Sigmoid colon (tissue), 4 donors: Measurements from ENCODE around the gene PDE6G.
"Not testable (repeated sequence)": the region's sequence is repeated elsewhere in the genome, so short reads cannot be mapped to it uniquely, and the experiment has no call there.

ENCODE experiments used
- EP300 ChIP-seq, 4 donors: sonication (generic); formaldehyde crosslinking; IDR thresholded peaks; one replicate each; pipeline ENCODE4 v1.6.1; 2017; ENCODE audit warnings: antibody characterized with exemption in 4 of 4
- POLR2A ChIP-seq, 2 donors: fragments of 450-650 bp; IDR thresholded peaks; one replicate each; pipeline ENCODE4 v1.6.1; 2016; ENCODE audit warnings: antibody characterized with exemption in 2 of 2, mild to moderate bottlenecking in 2 of 2, moderate library complexity in 2 of 2
- TF ChIP-seq, protein P1 (sequence below), 4 experiments: fragments of 450-650 bp in 3 of 4; fragments of 200-600 bp in 1 of 4; IDR thresholded peaks; one replicate each; pipeline ENCODE4 v1.5.1; 2016 to 2019; ENCODE audit warnings: antibody characterized with exemption in 4 of 4, mild to moderate bottlenecking in 3 of 4, moderate library complexity in 2 of 4

DNA sequence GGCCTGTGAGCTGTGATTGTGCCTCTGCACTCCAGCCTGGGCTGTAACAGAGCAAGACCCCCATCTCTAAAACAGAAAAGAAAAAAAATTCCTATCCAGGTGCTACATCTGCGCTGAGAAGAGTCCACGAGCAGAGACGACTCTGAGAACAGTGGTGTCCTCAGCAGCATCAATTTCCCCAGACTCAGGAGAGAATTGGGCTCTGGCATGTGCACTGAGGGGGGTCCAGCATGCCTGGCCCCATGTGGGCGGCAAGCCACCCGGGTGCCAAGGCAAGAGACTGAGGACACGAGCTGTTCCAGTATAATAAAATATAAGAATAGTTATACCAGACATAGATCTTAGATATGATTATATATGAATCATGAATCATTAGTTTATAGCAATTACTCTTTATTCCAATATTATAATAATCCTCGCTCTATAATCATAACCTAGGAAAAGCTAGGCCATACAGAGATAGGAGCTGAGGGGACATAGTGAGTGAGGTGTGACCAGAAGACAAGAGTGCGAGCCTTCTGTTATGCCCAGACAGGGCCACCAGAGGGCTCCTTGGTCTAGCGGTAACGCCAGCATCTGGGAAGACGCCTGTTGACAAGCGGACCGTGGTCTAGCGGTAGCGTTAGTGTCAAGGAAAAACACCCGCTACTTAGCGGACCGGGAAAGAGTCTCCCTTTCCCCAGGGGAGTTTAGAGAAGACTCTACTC is 19.3 kb upstream of the PDE6G start:
- TF ChIP-seq, protein P1, sequence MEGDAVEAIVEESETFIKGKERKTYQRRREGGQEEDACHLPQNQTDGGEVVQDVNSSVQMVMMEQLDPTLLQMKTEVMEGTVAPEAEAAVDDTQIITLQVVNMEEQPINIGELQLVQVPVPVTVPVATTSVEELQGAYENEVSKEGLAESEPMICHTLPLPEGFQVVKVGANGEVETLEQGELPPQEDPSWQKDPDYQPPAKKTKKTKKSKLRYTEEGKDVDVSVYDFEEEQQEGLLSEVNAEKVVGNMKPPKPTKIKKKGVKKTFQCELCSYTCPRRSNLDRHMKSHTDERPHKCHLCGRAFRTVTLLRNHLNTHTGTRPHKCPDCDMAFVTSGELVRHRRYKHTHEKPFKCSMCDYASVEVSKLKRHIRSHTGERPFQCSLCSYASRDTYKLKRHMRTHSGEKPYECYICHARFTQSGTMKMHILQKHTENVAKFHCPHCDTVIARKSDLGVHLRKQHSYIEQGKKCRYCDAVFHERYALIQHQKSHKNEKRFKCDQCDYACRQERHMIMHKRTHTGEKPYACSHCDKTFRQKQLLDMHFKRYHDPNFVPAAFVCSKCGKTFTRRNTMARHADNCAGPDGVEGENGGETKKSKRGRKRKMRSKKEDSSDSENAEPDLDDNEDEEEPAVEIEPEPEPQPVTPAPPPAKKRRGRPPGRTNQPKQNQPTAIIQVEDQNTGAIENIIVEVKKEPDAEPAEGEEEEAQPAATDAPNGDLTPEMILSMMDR (IDR thresholded peaks at IDR 0.05) = peak in 3 of 4 experiments; percentile 53 to 72 (median 58)
- TF ChIP-seq POLR2A, EP300 (IDR thresholded peaks at IDR 0.05): not testable (repeated sequence)
